ENCODE results near the gene PDE4B.

PDE4B gene

DNA sequence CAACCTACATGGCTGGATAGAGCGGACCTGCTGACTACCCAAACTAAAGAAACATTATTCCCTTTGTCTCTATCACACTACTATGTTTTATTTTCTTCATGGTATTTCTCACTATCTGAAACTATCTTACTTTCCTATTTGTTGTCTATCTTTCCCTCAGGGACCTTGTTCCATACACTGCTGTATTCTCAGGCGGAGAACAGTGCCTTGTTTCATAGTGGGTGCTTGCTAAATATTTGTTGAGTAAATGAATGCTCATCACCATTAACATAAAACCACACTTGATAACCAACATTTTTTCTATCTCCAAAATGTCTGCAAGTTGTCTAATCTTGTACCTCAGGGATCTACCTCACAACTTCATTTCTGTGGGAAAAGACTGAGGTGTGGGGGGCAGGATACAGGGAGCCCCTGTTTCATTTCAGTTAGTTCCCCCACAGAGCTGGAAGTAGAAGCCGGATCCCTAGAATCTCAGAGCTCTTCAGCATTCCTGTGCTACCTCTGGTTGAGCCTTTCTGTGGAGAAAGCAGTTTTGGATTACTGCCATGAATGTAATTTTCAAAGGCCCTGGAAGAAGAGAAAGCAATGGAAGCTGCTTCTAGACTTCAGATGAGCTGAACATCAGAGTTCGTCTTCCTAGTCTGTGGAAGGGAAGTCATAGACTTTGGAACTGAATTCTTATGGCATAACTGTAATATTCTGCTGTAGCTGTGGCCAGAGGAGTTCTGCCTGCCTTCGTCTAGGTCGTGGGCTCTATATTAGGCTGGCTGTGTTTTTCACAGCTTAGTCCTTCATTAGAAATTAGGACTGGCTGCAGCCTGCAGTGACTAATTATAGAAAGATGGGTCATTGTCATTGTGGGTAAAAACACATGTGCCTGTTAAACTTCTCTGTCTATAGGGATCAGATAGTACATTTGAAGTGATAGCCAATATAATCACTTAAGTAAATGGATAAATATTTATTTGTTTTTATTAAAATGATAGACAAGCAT is 448.1 kb downstream of the PDE4B start:
- DNase-seq (ENCODE audit: low spot score): peak; percentile 32

DNA sequence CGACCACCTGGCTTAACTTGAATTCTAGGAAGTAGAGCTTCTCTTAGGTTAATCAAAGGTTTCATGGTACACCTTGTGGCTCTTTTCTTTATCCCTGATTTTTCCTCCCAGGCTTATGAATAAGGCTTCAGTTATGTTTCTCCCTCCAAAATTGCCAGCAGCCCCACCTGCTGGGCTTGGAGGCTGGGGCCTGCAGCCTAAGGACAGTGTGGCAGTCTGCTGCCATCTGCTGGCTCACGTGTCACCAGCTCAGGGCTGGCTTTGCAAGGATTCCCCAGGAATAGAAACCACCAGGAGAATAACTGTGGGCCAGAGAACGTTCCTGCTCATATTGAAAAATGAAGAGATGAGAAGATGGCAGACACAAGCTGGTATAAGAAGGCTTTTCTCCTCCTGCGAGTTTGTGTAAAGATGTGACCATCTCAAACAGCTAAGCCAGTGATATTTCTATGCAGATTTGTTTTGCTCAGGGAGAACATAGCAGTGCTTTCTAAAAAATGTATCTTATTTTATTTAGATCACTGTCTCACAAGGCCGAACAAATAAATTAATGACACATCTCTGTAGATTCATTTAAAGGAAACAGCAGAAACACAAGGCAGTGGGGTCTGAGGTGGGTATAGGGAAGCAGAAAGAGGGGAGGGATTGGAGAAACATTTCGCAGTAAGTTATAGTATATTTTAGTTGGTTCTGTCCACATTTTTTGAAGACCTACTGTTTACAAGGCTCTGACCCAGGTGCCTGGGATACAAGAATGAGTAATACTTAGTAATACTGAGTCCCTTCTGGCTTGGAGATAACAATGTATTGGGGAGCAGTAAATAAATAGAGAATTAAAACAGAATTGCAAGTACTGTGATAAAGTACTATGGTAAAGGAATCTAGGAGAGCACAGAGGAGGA is 450.2 kb downstream of the PDE4B start:
- peak; percentile 95 for DNase-seq (ENCODE audit: low spot score)

DNA sequence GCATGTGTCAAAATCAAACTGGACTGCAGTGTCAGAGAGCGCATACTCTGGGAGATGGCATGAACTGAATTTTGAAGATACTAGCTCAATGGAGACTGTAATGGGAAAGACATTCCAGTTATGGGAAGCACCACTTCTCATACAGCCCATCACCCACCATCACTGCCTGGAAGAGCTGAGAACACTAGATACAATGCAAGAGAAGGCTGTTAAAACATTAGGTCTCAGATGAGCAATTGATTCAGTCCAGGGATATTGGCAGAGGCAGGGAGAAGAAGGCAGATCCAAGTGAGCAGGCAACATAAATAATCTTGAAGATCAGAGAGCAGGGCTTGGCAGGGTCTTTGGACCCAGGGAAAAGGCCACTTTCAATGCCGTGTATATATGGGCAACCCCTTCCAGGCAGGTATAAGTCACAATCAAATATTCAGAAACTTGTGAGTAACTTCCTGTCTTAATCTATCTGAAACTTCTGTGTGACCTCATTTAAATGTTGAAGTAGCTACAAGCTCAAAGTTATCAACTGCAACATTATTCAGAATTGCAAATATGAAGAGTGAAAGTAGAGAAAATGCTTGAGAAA is 450.9 kb downstream of the PDE4B start:
- no peak for DNase-seq (ENCODE audit: low spot score)

DNA sequence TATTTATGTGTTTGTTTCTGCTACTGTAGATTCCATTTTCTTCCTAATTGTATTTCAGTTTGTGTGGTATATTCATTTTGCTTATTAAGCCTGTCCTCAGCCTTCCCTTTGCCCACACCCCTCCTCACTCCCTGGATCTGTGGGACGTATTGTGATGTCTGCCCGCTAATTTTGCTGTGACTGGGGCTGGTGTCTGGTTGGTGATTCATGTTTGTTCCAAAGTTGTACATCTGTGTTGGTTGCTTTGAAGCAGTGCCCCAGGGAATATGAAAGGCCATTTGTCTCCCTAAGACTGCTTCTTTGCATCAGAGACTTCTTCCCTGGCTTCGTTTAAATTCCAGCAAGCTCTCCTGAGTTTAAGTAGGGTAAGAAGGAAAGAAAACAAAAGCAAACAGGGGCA is 451.7 kb downstream of the PDE4B start:
- no peak for DNase-seq (ENCODE audit: low spot score)

DNA sequence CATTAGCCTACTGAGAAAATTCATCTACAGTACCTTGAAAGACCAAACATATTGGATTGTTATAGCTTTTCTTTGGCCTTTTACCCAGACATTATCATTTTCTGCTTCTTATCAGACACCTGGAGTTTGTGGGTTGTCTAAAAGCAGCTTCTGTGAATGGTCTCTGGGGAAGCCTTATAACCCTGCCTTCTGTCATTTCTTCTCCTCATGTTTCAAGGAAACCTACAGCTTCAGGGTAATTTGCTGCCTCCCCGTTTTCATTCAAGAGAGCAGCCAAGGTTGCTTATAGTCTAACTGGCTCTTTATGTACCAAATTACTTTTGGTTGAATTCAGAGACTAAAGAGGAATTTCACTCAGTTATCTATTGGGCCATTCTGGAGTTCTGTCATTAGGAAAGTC is 453.0 kb downstream of the PDE4B start:
- no peak for DNase-seq (ENCODE audit: low spot score)

DNA sequence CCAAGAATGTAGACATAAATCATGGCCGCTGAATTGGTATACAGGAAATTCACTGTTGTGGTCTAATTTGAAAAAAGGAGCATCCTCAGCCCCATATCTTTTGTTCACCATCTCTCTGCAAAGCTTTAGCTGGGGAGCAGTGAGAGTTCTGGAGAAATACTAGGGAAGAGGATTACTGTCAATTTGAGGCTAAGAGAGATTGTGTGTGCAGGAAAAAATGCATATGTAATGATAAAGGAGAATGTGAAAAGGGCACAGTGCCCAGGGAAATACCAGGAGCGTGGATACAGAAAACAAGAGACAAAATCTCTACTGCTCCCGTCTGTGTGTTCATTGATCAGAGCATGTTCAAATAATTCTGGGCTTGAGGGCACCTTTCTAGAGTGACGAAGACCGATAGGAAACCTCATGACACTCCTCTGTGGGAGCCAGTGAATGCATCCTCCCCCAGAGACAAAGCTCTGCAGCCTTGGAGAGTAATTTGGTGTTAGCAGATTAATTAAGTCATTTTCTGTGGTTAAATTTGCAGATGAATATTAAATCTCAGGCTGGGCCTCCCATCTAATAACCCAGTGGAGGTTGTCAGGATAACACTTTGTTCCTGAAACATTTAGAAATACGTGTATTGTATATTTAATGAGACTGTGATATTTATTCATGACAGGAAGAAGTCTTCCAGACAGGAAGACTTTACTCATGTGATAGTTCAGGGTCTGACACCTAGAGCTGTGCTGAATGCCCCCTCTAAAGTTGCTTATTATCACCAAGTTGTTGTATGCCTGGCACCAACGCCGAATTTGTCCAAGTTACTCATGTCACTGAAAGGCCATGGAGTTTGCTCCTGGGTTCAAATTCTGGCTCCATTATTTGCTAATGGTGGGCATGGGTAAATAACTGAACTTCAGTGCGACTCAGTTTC is 453.9 kb downstream of the PDE4B start:
- no peak for DNase-seq (ENCODE audit: low spot score)

DNA sequence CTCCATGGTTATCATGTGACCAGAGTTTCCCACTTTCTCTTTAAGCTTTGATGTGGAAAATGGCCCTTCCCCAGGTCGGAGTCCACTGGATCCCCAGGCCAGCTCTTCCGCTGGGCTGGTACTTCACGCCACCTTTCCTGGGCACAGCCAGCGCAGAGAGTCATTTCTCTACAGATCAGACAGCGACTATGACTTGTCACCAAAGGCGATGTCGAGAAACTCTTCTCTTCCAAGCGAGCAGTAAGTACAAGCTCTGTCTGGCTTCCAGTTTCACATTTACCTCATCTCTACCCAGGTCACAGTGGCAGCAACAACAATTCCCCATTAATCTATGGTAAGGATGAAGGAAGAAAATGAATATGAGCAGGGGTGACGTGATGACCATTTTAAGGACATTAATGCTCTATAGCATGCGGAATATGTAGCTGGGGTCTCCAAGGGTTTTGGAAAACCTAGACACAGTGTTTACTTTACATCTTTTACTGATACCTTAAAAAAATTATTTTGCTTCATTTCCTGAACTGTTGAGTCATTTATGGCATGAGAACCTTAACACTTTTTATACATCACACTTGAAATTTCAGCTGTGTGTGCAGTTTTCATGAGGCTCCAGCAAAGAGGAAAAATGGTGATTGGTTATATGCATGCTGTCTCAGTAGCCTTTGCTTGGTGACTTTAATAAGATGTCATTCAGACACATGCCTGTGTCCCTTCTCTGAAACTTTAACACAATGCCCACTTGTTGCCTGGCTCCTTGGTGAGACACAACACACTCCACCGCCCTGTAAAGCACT is 454.9 kb downstream of the PDE4B start:
- DNase-seq (ENCODE audit: low spot score): no peak

DNA sequence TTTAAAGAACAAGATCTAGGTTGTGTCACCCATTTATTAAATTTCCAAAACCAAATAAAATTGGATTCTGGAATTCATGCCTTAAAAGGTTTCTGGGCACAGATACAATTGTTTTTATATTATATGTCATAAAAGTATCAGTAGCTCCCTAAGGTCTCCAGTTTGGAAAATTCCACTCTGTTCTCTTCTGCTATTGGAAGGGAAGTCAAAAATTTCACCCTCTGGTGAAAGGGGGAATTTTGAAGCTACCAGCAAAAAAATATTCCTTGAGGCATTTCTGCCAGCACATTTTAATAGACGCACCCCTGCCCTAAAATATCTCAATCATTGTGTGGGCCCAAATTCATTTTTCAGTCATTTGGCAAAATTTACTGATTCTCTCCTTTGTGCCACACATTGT is 455.6 kb downstream of the PDE4B start:
- no peak for DNase-seq (ENCODE audit: low spot score)

DNA sequence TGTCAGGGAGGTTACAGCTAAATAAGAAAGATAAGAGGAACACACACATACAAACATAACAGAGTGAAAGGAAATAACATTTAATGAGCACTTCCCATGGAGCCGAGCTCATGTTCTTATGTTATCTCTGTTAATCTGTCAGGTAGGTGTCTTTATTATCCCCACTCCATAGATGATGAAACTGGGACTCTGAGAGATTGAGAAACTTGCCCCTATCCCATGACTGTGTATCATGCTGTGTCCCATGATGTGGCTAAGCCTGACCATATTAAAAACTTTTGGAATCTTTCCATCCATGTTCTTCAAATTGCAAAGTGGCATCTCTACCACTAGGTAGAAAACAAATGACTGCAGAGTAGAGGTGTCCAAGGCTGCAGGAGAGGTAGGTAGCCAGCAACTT is 456.1 kb downstream of the PDE4B start:
- no peak for DNase-seq (ENCODE audit: low spot score)

DNA sequence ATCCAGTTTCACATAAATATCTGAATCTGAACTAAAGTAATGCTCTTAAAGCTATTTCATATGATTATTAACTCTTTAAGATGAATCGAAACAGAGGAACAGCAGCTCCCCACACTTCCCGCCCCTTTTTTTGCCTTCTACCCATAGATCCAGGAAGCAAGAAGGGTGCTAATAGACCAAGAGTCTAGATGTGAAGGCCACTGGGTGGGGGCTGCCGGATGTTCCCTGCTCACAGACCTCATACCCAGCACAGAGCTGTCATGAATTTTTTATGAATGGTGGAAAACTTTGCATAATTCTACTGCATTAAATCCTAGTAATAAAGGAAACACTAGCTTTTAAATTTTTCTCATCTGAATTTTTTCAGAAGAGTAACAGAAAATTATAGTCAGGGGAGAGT is 457.4 kb downstream of the PDE4B start:
- no peak for DNase-seq (ENCODE audit: low spot score)

DNA sequence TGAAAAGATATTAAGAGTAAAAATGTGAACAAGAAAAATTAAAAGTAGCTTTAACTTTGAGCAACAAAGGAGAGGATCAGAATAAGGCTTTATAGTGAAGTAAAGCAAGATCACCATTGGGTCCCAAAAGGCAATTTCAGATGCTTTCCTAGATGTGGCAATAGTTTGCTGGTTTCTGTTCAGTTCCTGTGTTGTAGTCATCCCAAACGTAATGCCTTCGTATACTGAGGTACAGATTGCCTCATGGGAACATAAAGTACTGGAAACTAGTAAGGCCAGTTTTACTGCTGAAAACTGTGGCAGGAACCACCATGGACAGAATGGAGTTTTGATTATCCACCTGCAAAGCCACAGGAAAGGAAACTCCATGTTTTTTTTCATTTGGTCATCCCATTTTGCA is 457.8 kb downstream of the PDE4B start:
- no peak for DNase-seq (ENCODE audit: low spot score)

DNA sequence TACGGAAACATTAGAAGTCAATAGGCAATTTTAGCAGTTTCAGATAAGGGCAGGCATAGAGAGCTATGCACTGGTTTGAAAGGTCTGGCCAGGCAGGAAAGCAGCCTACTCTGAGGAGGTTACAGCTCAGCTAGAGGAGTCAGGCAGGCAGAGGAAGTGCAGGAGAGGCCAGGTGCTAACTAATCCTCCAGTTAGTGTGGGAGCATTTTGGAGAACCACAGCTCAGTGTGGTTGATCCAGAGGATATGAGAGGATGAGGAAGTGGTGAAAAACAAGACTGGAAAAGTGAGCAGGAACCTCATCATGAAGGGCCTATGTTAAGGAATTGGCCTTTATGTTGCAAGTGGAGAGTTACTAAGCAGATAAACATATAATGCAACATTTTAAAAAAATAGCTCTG is 458.9 kb downstream of the PDE4B start:
- no peak for DNase-seq (ENCODE audit: low spot score)

DNA sequence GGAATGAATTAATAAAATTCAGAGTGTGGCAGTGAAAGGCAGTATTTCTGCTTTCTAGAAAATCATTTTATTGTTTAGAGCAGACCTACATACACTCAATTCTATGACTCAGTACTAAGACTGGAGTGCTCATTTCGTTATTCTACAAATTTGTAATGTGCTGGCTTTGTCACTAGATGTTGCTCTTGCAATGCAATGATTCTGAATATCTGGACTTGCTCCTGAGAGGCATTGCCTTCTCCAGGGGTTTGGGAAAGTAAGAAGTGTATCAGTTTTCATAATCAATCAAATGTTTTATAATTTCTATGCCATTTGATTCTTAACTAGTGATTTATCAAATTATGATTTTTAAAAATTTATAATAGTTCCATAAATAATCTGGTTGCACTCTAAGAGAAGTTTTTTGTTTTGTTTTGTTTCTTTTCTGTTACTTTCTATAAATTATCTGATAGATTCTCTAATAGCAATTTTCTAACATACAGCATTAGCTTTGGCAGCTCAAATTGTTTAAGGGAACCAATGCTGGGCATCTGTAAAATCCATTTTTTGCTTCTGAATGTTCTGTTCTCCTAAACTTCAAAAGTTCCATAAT is 460.7 kb downstream of the PDE4B start:
- peak; percentile 57 for DNase-seq (ENCODE audit: low spot score)

DNA sequence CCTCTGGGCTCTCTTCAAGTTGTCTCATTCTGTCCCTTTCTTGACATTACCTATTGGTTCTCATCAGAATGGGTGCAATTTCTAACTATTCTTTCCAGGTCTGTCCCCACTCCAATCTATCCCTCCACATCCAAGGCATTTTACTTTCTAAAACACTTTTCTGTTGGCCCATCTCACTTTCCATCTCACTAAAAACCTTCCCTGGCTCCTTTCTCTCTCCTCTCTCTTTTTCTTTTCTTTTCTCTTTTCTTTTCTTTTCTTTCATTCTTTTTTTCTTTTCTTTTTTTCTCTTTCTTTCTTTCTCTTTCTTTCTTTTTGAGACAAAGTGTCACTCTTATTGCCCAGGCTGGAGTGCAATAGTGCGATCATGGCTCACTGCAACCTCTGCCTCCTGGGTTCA is 462.1 kb downstream of the PDE4B start:
- no peak for DNase-seq (ENCODE audit: low spot score)

DNA sequence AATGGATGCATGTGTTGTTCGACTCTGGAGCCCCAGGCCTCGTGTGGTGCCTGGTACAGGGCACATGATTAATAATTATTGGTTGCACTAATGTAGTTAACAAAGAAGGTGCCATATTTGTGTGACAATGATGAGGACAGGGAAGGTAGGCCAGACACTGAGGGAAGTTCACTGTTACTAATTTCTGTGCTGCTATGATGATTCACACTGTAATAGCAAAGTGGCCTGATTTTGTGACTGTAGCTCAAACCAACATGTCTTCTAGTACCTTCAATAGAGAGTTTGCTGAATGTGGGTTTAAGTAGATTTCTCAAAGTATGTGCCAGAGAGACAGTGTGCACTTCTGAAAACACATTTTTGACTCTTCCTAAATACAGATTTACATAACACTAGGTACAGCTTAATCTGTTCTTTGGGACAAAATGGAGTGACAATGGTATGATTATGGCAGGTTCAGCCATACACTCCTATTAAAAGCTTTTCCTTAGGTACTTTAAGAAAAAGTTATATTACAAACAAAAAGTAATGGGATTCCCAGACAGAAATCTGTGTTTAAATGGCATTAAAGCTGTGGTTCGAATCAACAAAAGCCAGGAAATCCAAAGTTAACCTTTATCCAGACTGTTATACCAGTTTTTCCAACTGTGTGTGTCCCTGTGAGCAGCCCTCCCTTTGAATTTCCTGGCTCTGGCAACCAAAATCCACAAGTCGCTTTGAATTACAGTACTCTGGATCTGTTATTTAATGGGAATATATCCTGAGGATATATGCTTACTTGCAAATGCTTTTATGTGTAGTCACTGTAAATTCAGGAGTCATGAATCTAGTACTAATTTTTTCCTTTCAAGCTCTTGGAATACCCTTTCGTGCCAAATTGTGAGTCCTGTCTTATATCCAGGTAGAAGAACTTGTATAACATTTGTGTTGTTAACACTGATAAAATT is 464.2 kb downstream of the PDE4B start:
- no peak for DNase-seq (ENCODE audit: low spot score)

DNA sequence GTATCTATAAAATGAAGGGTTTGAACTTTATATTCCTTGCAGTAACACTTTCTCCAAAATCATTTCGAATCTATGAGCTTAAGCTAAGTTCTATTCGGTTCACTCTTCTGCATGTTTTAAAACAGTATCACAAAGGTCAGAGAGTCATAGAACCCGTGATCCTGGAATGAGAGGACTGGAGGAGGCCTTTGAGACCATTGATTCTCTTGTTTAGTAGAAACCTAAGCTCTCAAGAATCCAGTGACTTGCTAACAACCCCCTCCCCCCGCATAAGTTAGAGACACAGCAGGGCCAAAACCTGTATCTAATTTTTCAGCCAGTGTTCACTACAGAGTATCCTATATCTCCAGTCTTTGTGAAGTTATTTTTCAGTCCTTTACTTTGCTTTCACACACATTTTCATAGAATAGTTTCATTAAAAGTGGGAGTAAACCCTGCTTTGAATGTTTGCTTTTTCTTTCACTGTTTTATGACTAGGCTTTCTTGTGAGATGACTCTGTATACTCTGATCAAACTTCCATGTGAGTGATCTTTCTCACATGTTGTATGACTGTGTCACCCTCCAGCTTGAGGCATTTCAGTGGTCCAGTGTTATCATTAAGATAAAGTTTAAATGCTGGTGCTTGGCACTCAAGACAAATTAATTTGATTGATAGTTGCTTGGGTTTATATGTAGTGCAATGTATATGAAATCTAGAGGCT is 465.9 kb downstream of the PDE4B start:
- DNase-seq (ENCODE audit: low spot score): no peak

DNA sequence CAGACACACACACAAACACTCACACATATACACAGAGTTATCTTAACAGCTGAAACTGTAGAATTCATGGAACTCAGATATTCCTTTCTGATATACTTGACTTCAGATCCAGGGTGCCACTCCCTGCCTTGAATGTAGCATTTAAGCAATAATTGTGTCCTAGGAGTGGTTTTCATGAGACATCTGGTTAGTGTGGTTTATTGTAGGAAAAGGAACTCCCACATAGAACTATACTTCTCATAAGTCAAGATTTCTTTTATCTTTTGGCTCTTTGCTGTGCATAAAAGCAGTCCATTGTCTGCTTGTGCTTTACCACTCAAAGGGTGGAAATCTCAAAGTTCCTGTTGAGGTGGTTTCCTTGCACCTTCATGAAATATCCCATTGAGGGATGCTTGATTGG is 468.7 kb downstream of the PDE4B start:
- no peak for DNase-seq (ENCODE audit: low spot score)

DNA sequence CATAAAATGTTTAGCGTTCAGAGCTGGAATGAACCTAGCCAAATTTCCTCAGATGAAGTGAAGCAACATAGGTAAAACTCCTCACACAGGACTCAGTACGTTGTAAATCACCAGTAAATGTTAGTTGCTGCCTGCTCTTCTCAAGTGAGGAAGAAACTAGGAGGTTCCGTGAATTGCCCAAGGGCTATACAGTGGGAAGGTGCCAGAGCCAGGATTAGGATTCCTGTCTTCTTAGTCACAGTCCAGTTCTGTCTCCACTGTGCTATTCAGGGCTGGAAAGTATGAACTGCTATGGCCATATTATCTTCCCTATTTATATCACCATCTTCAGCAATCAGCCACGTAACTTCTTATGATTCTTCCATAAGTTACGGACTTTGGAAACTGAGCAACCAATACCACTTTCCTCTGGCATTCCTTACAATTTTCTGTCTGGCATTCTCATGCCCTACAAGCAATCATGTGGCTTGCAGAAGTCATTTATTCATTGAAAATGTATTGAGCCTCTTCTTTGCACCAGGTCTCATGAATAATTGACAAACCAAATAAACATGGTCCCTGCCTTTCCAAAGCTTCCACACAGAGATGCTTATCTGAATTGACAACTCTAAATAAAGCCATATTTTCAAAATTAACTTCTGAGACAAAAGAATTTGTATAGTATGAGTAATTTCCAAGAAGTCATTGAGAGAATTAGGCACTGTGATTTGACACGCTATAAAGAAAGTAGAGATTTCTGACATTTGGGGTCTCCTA is 469.7 kb downstream of the PDE4B start:
- no peak for DNase-seq (ENCODE audit: low spot score)
